NCI-H146 treated with DMSO at 0.1 percent for 48 hours (cell line): ENCODE results near the gene GRN.
"Not testable (repeated sequence)": the region's sequence is repeated elsewhere in the genome, so short reads cannot be mapped to it uniquely, and the experiment has no call there.

Source experiments
- DNase-seq: peaks from one replicate; lab custom pipeline; 2025; ENCODE audit not compliant: unreplicated experiment; lab: John Stamatoyannopoulos, UW

GRN gene

DNA sequence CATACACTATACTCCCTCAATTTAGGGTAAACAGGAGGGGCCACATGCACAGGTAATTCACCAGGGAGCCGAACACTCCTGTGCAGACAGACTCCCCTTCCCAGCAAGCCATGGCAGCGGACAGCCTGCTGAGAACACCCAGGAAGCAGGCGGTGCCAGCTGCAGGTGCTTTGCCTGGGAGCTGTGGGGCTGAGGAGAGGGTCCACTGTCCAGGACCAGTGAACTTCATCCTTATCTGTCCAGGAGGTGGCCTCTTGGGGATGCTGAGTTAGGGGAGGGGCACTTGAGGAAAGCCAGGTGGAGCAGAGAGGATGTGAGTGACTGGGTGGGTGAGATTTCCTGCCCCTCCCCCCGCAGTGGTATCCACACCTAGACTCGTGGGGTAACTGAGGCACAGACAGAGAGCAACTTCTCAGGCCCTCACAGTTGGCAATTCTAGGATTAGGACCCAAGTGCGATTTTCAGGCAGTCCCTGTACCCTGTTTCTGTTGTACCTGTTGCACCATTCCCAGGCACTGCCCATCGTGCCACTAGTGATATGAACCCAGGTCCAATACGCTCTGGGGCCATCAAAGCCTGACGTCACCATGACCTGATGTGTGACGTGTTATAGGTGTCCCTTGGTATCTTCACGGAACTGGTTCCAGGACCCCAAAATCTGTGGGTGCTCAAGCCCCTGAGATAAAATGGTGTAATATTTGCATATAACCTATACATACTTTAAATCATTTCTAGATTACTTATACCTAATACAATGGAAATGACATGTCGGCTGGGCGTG is 1.2 kb downstream of the GRN start:
- no peak for DNase-seq

DNA sequence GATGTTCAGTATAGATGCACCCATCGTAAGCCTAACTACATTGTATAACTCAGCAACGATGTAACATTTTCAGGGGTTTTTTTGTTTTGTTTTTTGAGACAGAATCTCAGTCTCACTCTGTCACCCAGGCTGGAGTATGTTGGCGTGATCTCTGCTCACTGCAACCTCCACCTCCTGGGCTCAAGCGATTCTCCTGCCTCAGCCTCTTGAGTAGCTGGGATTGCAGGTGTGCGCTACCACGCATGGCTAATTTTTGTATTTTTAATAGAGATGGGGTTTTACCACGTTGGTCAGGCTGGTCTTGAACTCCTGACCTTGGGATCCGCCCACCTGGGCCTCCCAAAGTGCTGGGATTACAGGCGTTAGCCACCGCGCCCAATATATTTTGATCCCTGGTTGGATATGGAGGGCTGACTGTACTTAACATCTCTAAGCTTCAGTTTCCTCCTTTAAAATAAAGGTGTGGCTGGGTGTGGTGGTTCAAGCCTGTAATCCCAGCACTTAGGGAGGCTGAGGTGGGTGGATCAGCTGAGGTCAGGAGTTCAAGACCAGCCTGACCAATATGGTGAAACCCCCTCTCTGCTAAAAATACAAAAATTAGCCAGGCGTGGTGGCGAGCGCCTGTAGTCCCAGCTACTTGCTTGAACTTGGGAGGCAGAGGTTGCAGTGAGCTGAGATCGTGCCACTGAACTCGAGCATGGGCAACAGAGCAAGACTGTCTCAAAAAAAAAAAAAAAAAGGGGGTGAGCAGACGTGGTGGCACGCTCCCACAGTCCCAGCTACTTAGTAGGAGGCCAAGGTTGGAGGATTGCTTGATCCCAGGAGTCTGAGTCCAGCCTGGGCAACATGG is 2.3 kb downstream of the GRN start:
- DNase-seq, result not testable (repeated sequence)

DNA sequence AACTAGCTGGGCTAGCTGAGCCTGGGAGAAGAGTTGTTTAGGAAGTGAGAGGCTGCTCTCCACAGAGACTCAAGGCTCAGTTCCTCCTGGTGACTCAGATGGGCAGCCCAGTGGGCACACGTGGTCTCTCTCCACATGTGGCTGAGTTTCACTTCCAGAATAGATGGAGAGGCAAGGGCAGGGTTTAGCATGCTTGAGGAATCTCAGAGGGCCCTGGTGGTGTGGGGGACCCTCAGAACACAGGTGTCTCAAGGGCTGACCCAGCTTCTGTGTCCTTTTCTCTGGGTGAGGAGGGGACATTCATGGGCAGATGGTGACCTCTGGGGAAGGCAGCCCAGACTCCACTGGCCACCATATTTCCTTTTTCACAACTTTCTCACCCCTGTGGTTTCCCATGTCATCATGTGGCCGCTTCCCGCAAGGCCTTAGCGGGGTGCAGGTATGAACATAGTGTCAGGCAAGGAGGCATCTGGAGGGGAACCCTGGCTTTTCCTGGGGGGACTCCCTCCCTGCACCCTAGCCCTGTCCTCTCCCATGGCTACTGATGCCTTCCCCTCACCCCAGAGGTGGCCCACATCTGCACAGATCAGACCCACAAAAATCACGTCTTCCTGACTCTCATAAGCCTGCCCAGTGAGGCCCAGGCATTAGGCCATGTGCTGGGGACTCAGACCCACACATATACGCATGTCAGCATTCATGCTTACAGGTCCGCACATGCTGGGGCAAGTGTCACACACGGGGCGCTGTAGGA is 3.3 kb downstream of the GRN start:
- no peak for DNase-seq

DNA sequence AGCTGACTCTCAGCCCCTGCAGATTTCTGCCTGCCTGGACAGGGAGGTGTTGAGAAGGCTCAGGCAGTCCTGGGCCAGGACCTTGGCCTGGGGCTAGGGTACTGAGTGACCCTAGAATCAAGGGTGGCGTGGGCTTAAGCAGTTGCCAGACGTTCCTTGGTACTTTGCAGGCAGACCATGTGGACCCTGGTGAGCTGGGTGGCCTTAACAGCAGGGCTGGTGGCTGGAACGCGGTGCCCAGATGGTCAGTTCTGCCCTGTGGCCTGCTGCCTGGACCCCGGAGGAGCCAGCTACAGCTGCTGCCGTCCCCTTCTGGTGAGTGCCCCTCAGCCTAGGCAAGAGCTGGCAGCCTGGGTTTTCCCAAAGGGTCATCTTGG is 3.9 kb downstream of the GRN start:
- no peak for DNase-seq

DNA sequence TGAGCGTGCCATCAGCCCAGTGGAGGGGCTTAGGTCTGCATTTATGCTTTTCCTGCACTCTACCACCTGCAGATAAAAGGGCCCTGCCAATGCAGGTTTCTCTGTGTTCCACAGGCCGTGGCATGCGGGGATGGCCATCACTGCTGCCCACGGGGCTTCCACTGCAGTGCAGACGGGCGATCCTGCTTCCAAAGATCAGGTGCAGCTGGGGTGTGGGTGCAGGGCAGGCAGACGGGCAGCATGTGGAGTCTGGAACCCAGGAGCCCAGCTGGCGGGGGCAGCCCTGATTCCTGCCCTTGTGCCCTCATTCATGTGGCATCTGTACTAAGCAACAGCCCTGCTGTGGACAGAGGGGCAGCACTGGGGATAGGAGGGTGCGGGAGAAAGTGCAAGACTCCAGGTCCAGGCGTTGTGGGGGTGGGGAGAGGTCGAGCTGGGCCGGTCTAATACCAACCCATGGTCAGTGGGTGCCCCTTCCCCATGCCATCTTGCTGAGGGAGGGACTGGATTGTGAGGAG is 4.5 kb downstream of the GRN start:
- no peak for DNase-seq

DNA sequence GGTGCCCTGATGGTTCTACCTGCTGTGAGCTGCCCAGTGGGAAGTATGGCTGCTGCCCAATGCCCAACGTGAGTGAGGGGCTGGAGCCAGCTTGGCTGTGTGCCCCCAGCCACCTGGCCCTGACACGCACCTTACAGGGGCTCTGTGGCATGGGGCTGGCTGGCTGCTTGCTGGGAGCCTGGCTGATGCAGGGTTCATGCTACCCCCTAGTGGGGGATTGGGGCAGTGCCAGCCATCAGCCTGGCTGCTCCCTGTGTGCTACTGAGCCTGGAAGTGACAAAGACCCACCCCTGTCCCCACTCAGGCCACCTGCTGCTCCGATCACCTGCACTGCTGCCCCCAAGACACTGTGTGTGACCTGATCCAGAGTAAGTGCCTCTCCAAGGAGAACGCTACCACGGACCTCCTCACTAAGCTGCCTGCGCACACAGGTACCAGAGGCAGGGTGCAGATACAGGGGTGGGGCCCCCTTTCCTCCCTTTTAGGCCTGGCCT is 5.7 kb downstream of the GRN start:
- no peak for DNase-seq

DNA sequence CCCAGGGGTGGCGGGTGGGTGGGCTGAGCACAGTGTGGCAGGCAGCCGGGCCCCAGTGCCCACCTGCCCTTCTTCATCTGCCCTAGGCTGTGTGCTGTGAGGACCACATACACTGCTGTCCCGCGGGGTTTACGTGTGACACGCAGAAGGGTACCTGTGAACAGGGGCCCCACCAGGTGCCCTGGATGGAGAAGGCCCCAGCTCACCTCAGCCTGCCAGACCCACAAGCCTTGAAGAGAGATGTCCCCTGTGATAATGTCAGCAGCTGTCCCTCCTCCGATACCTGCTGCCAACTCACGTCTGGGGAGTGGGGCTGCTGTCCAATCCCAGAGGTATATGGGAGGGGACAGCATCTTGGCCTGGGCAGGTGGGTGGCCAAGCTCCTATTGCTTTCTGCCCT is 6.4 kb downstream of the GRN start:
- no peak for DNase-seq

DNA sequence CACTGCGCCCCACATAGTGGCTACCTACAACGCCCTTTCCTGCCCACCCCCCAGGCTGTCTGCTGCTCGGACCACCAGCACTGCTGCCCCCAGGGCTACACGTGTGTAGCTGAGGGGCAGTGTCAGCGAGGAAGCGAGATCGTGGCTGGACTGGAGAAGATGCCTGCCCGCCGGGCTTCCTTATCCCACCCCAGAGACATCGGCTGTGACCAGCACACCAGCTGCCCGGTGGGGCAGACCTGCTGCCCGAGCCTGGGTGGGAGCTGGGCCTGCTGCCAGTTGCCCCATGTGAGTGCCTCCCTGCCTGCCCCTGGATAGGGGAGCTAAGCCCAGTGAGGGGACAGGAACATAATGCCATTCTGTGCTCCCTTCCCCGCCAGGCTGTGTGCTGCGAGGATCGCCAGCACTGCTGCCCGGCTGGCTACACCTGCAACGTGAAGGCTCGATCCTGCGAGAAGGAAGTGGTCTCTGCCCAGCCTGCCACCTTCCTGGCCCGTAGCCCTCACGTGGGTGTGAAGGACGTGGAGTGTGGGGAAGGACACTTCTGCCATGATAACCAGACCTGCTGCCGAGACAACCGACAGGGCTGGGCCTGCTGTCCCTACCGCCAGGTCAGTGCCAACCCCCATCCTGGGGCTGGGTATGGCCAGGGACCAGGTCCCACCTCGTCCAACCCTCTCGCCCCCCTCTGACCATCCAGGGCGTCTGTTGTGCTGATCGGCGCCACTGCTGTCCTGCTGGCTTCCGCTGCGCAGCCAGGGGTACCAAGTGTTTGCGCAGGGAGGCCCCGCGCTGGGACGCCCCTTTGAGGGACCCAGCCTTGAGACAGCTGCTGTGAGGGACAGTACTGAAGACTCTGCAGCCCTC is 7.1 kb downstream of the GRN start:
- no peak for DNase-seq

DNA sequence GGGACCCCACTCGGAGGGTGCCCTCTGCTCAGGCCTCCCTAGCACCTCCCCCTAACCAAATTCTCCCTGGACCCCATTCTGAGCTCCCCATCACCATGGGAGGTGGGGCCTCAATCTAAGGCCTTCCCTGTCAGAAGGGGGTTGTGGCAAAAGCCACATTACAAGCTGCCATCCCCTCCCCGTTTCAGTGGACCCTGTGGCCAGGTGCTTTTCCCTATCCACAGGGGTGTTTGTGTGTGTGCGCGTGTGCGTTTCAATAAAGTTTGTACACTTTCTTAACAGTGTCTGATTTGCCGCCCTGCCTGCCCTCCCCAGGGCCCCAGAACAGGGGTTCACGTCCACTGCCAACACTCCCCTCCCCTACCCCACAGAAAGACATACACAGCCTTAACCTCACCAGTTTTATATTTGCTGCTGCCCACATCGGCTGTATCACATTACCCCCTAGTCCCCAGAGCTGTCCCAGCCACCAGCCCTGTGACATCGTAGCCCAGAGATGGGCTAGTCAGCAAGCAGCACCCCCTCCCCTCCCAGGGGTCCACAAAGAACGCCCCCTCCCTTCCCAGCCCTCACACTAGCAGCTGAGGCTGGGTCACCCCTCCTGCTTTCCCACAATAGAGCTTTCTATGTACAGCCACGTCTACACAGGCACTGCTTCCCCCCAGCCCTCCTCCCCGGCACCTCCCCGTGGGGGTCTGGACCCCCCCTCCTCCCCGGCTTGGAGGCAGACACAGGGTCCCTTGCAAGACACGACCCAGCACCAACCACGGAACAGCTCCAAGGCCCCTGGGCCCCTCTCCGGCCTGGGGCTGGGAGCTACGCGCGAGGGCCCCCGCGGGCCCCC is 7.9 kb downstream of the GRN start:
- no peak for DNase-seq

DNA sequence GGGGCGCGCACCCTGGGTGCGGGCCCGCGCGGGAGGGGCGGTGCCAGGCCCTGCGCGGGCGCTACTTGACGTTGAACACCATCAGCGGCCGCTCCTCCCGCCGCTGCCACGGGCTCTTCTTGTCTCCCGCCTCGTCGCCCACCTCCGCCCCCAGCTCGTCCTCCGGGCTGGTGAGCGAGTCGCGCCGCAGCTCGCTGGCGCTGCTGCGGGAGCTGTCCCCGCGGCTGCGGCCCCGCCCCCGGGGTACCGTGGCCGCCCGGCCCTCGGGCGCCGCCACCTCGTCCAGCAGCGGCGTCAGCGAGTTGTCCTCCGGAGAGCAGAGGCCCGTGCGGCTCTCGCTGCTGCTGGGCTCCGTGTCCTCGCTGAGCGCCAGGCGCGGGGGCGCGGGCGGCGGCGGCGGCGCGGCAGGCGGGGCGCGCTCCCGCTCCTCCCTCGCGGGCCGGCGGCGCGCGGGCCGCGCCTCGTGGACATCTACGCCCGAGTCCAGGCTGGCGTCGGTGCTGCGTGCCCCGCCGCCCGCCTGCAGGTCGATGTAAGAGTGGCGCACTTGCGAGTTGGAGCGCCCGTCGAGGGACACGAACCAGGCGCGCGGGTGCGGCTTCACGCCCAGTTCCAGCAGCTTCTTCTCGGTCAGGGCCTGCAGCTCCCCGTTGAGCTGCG is 8.7 kb downstream of the GRN start:
- no peak for DNase-seq

DNA sequence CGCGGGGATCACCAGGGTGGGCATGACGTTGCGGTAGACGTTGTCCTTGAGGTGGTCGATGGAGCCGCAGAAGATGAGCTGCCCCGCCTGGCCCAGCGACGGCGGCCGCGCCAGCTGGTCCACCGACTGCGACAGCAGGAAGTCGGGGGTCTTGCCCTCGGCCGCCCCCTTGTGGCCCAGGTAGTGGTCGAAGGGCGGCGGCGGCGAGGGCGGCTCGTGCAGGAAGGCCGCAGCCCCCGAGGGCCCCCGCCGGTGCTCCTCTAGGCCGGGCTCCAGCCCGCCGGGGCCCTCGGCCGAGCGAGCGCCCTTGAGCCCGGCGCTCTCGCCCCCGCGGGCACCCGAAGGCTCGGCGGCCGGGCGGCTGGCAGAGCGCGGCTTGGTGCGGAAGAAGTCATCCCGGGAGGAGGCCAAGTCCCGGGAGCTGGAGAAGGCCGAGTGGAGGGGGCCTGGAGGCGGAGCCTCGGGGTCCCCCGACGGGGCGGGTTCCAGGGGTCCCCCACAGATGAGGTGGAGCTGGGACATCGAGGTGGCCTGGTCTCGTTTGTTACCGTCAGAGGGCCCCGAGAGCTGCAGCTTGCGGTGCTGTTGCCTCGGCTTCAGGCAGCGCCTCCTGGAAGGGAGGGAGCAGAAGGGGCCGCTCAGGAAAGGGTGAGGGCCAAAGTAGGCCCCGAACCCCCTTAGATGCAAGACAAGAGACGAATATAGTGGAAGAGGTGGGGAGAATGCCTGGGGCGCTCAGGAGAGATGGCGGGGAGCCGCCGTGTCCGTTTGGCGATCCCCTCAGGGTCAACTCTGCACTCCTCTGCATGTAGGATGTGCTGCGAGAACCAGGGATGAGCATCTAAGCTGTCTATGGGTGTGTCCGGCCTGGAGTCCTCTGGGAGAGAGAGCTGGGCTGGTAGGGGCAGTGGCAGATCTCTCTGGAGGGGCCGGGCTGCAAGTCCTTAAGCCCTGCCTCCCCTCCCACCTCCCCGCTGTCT is 9.8 kb downstream of the GRN start:
- no peak for DNase-seq

DNA sequence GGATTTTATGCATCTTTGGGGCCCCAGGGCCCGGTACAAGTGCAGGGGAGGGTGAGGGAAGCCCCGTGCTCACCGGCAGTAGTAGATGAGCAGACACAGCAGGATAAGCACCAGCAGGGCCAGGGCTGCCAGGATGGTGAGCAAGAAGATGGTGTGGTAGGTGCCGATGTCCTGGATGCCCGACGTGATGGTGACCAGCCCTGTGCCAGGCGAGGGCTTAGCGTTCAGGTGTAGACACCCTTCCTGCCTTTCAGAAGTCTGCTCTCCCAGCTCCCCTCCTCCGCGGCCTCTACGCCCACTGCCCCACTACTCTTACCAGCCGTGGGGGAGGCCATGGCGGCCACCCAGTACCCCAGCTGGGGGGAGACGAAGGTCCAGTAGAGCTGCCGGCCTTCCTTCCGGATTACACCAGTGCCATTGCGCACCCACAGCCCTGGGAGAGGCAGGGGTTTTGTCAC is 10.6 kb downstream of the GRN start:
- no peak for DNase-seq

DNA sequence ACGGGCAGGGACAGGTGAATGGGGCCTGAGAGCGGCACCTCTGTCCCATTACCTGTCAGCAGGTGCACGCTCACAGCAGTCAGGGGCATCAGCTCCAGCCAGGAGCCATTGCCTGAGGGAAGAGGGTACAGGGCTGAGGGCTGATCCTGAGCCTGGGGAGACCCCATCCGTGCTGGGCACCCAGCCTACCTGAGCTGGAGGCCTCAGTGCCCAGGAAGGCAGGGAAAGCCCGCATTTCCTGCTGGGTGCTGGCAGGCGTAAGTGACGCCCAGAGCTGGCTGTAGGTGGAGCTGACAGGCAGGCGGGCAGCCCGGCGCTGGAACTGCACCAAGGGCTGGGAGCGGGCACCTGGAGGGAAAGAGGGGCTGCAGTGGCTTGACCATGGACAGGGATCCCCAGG is 11.1 kb downstream of the GRN start:
- DNase-seq, result no peak

DNA sequence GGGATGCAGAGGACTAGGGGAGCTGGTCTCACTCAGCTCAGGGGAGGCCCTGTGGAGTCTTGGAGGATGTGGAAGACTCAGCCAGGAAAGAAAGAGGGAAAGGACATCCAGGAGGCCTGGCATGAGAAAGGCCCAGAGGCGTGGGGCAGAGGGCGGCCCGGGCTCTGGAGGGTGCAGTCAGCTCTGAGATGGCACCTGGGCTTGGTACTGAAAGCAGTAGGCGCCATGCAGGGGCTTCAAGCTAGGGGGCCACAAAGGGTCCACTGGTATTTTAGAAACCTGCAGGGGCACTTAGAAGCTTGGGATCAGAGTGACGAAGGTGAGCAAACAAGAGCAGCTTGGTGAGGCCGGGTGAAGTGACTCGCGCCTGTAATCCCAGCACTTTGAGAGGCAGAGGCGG is 13.0 kb downstream of the GRN start:
- no peak for DNase-seq

DNA sequence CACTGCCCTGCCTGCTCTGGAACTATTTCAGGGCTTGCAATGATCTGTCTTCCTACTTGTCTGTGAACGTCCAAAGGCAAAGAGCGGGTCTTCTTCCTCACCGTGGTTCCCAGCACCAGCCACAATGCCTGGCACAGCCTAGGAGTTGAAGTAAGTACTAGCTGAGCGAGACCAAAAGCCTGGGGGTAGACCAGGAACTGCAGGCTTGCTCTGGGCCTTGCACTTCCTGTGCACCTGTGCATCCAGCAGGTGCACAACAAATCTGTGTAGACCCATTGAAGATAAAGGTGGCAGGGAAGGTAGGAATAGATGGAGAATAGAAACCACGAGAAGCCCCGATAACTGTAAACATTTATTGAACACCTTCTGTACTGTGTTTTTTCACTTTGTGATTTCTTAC is 13.9 kb downstream of the GRN start:
- DNase-seq, result no peak

DNA sequence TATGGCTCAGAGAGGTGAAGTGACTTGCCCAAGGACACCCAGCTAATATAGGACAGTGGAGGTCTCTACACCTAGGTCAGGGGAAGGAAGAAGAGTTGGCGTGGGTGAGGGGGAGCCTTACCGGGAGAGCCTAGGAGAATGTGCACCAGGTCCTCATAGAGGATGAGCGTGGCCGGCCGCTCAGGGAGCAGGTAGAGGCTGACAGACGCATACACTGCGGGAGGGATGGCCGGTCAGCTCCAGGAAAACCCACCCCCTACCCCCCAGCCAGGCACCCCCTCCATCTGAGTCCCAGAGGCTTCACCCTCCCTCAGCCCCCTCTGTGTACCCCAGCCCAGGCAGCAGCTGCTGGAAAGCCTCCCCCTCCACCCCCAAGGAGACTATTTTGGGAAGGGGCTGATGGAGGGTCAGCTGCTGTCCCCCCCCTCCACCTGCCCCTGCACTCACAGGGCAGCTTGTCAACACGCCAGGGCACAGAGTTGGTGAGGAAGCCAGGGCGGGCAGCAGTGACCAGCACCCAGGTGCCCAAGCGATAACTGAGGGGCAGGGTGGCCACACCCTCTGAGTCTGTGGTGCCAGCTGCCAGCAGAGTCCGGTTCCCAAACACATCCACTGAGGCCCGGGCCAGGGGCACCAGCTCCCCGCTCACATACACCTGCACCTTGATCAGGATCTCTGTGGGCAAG is 14.5 kb downstream of the GRN start:
- no peak for DNase-seq

DNA sequence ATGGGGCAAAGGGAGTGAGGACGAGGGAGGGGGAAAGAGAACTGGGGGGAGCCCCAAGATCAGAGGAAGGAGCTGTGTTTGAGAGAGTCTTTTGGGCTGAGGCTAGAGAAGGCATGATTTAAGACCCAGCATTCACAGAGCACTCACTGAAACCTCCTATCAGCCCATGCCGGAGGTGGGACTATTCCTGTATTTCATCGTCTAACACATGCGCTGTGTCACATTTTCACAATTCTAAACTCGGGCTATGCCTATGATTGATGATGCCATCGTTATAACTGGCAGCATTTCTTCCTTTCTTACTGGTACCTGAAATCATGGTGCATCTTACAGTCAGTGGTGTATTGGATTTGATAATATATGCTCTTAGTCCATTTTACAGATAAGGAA is 15.0 kb downstream of the GRN start:
- no peak for DNase-seq
